ENCODE results near the gene TIGD6. TPM values are rescaled to one million over a fixed set of nuclear protein-coding genes. Genes with fewer than 3 reads are reported as not detected.
"Not testable (repeated sequence)": the region's sequence is repeated elsewhere in the genome, so short reads cannot be mapped to it uniquely, and the experiment has no call there.

The TIGD6 gene
- total and polyA plus RNA-seq, 2 experiments from 2014 or later: 1.4 to 2.1 TPM

GRCh38 chr5:149944666-149945065 is 55.8 kb downstream of the TIGD6 start, which contains the start of gene PDE6A:
Gene PDE6A, minus strand, starts transcription at chr5:149944793. Its CDS starts 120 bp downstream, at chr5:149944673.
- DNase-seq (ENCODE audit: low spot score) (no peak), ATAC-seq (no peak)
- Histone ChIP-seq H3K4me2 (no peak within 1 kb of the TSS), H3K4me1 (ENCODE audit: insufficient read depth) (no peaks in the 10 kb centered on the region), H3K27ac (ENCODE audit: low read depth) (no peak within 1 kb of the TSS), H3K79me2 (replicated peaks; ENCODE audit: insufficient read depth) (no peaks in the 10 kb centered on the region), H2AFZ (peak within 1 kb of the TSS; percentile 56; the same call in 1 of the 2 replicates), H4K20me1 (replicated peaks; ENCODE audit: insufficient read depth) (no peaks in the 10 kb centered on the region), H3F3A (replicated peaks; ENCODE audit: low read depth) (no peaks in the 10 kb centered on the region), H3K27me3 (ENCODE audit: insufficient read depth) (no peaks in the 10 kb centered on the region), H3K36me3 (ENCODE audit: insufficient read depth) (no peaks in the 10 kb centered on the region), H3K9me2 (ENCODE audit: insufficient read depth) (no peaks in the 10 kb centered on the region), H3K4me3 (no peak within 1 kb of the TSS)
- Mint-ChIP-seq H3K27me3 (ENCODE audit: insufficient read depth, low read depth, poor library complexity) (peaks cover 3% of the 10 kb centered on the region), H3K27ac (no peak within 1 kb of the TSS), H3K4me1 (no peaks in the 10 kb centered on the region), H3K36me3 (ENCODE audit: low read depth) (no peaks in the 10 kb centered on the region), H3K9me3 (no peaks in the 10 kb centered on the region), H3K4me3 (no peak within 1 kb of the TSS)
- TF ChIP-seq, protein P1, sequence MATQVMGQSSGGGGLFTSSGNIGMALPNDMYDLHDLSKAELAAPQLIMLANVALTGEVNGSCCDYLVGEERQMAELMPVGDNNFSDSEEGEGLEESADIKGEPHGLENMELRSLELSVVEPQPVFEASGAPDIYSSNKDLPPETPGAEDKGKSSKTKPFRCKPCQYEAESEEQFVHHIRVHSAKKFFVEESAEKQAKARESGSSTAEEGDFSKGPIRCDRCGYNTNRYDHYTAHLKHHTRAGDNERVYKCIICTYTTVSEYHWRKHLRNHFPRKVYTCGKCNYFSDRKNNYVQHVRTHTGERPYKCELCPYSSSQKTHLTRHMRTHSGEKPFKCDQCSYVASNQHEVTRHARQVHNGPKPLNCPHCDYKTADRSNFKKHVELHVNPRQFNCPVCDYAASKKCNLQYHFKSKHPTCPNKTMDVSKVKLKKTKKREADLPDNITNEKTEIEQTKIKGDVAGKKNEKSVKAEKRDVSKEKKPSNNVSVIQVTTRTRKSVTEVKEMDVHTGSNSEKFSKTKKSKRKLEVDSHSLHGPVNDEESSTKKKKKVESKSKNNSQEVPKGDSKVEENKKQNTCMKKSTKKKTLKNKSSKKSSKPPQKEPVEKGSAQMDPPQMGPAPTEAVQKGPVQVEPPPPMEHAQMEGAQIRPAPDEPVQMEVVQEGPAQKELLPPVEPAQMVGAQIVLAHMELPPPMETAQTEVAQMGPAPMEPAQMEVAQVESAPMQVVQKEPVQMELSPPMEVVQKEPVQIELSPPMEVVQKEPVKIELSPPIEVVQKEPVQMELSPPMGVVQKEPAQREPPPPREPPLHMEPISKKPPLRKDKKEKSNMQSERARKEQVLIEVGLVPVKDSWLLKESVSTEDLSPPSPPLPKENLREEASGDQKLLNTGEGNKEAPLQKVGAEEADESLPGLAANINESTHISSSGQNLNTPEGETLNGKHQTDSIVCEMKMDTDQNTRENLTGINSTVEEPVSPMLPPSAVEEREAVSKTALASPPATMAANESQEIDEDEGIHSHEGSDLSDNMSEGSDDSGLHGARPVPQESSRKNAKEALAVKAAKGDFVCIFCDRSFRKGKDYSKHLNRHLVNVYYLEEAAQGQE (IDR thresholded peaks at IDR 0.05; ENCODE audit: unreplicated experiment): no peak
- TF ChIP-seq CREB1 (CRISPR knock-in tag; IDR thresholded peaks at IDR 0.05; ENCODE audit: low read depth) (no peak), NANOG (IDR thresholded peaks at IDR 0.05; ENCODE audit: borderline replicate concordance) (no peak), EZH2phosphoT487 (IDR thresholded peaks at IDR 0.05; ENCODE audit: unreplicated experiment) (no peak), ZNF114 (CRISPR knock-in tag; IDR thresholded peaks at IDR 0.05) (no peak), POLR2AphosphoS5 (IDR thresholded peaks at IDR 0.05; ENCODE audit: low read depth) (no peak)

- not testable (repeated sequence) for H3K36me3 ChIP-seq (ENCODE audit: insufficient read depth); H3K36me3 Mint-ChIP-seq (ENCODE audit: low read depth); H4K20me1 ChIP-seq (replicated peaks; ENCODE audit: insufficient read depth); H3K9me2 ChIP-seq (ENCODE audit: insufficient read depth); H3K4me2 ChIP-seq; DNase-seq (ENCODE audit: low spot score); H2AFZ ChIP-seq; H3K79me2 ChIP-seq (replicated peaks; ENCODE audit: insufficient read depth); H3K4me3 Mint-ChIP-seq; H3K4me3 ChIP-seq; H3K9me3 Mint-ChIP-seq; ATAC-seq; H3K27me3 Mint-ChIP-seq (ENCODE audit: insufficient read depth, low read depth, poor library complexity); H3K27me3 ChIP-seq (ENCODE audit: insufficient read depth); H3K27ac Mint-ChIP-seq; H3K4me1 ChIP-seq (ENCODE audit: insufficient read depth); H3F3A ChIP-seq (replicated peaks; ENCODE audit: low read depth); H3K4me1 Mint-ChIP-seq; H3K27ac ChIP-seq (ENCODE audit: low read depth)
These were observed 57.1 kb downstream of the TIGD6 start for GRCh38 chr5:149943177-149943949.

Other genes with a start within 250 kb of the TIGD6 start
- gene PDE6A, start 55.9 kb downstream of the TIGD6 start, total RNA-seq (2014; rRNA removed; shearing (Covaris generic)): not detected in 2 replicates
- 0.08 TPM in 1 of 2 replicates, not detected in the other for gene PDE6A, start 55.9 kb downstream of the TIGD6 start, polyA plus RNA-seq (2016; fragmentation: Nextera tagmentation; extraction: Ambion mirVana)
- 11.3 and 11.5 TPM in 2 replicates for gene SLC26A2, start 39.9 kb downstream of the TIGD6 start, total RNA-seq (2014; rRNA removed; shearing (Covaris generic))
- 3.4 and 3.5 TPM in 2 replicates for gene SLC26A2, start 39.9 kb downstream of the TIGD6 start, polyA plus RNA-seq (2016; fragmentation: Nextera tagmentation; extraction: Ambion mirVana)
- 27.0 and 37.9 TPM in 2 replicates for gene HMGXB3, start 85 bp upstream of the TIGD6 start, total RNA-seq (2014; rRNA removed; shearing (Covaris generic))
- gene HMGXB3, start 85 bp upstream of the TIGD6 start, polyA plus RNA-seq (2016; fragmentation: Nextera tagmentation; extraction: Ambion mirVana): 9.4 and 10.6 TPM in 2 replicates
- not detected in 2 replicates for gene CSF1R, start 85.9 kb upstream of the TIGD6 start, total RNA-seq (2014; rRNA removed; shearing (Covaris generic))
- gene CSF1R, start 85.9 kb upstream of the TIGD6 start, polyA plus RNA-seq (2016; fragmentation: Nextera tagmentation; extraction: Ambion mirVana): 0.21 TPM in 1 of 2 replicates, not detected in the other
- 7.1 and 11.3 TPM in 2 replicates for gene PDGFRB, start 155.2 kb upstream of the TIGD6 start, total RNA-seq (2014; rRNA removed; shearing (Covaris generic))
- 4.1 and 4.5 TPM in 2 replicates for gene PDGFRB, start 155.2 kb upstream of the TIGD6 start, polyA plus RNA-seq (2016; fragmentation: Nextera tagmentation; extraction: Ambion mirVana)
- gene CDX1, start 166.1 kb upstream of the TIGD6 start, total RNA-seq (2014; rRNA removed; shearing (Covaris generic)): not detected in 2 replicates
- gene CDX1, start 166.1 kb upstream of the TIGD6 start, polyA plus RNA-seq (2016; fragmentation: Nextera tagmentation; extraction: Ambion mirVana): not detected in 2 replicates
- gene SLC6A7, start 189.4 kb upstream of the TIGD6 start, total RNA-seq (2014; rRNA removed; shearing (Covaris generic)): not detected in 2 replicates
- not detected in 2 replicates for gene SLC6A7, start 189.4 kb upstream of the TIGD6 start, polyA plus RNA-seq (2016; fragmentation: Nextera tagmentation; extraction: Ambion mirVana)

All from GM23338 (cell line).